Endodermal cell (in vitro differentiated cells): ENCODE data around the gene DCAF11. TPM values are rescaled to one million over a fixed set of nuclear protein-coding genes. Genes with fewer than 3 reads are reported as not detected.
"Not testable (repeated sequence)": the region's sequence is repeated elsewhere in the genome, so short reads cannot be mapped to it uniquely, and the experiment has no call there.

Experiments
- DNase-seq: peaks from one replicate; pipeline ENCODE4 v3.0.0-alpha.2; 2017
- H3K27ac ChIP-seq: 2 replicates; pipeline ENCODE4 v1.5.1; 2013; ENCODE audit warnings: mild to moderate bottlenecking, low read depth, low read length, moderate library complexity
- H3K27me3 ChIP-seq: 2 replicates; pipeline ENCODE4 v1.6.1; 2013; ENCODE audit warnings: mild to moderate bottlenecking, low read length, moderate library complexity; ENCODE audit not compliant: insufficient read depth, control insufficient read depth, poor library complexity, severe bottlenecking
- H3K36me3 ChIP-seq: 2 replicates; pipeline ENCODE4 v1.7.0; 2013; ENCODE audit warnings: mild to moderate bottlenecking, low read length, moderate library complexity; ENCODE audit not compliant: control insufficient read depth, insufficient read depth
- H3K4me1 ChIP-seq: one replicate; pipeline ENCODE4 v1.7.0; 2013; ENCODE audit warnings: low read length; ENCODE audit not compliant: control insufficient read depth, insufficient read depth
- H3K4me3 ChIP-seq: 2 replicates; pipeline ENCODE4 v1.5.1; 2013; ENCODE audit warnings: mild to moderate bottlenecking, low read length, moderate library complexity
- H3K9ac ChIP-seq: 2 replicates; pipeline ENCODE4 v1.6.1; 2013; ENCODE audit warnings: mild to moderate bottlenecking, low read length, moderate library complexity; ENCODE audit not compliant: poor library complexity, severe bottlenecking; ENCODE audit errors: extremely low read depth
- H3K9me3 ChIP-seq: 2 replicates; pipeline ENCODE4 v1.6.1; 2013; ENCODE audit warnings: mild to moderate bottlenecking, low read length, moderate library complexity; ENCODE audit not compliant: control insufficient read depth
- H3K27ac Mint-ChIP-seq: 2 replicates; pipeline ENCODE4 v1.8.0; 2020; ENCODE audit warnings: mixed read lengths
- H3K27me3 Mint-ChIP-seq: 2 replicates; pipeline ENCODE4 v1.8.0; 2021; ENCODE audit warnings: mild to moderate bottlenecking, mixed read lengths; ENCODE audit not compliant: insufficient read depth
- H3K36me3 Mint-ChIP-seq: 2 replicates; pipeline ENCODE4 v1.8.0; 2020; ENCODE audit warnings: low read depth, mixed read lengths
- H3K4me1 Mint-ChIP-seq: 2 replicates; pipeline ENCODE4 v1.8.0; 2020; ENCODE audit warnings: mixed read lengths
- H3K4me3 Mint-ChIP-seq: 2 replicates; pipeline ENCODE4 v1.8.0; 2020; ENCODE audit warnings: mild to moderate bottlenecking, moderate library complexity, mixed read lengths
- H3K9me3 Mint-ChIP-seq: 2 replicates; pipeline ENCODE4 v1.8.0; 2020; ENCODE audit warnings: mild to moderate bottlenecking, mixed read lengths
- WGBS, 2 experiments: methylation state at CpG; one replicate each; pipeline versions ENCODE4 v1.1.5 to v1.1.7; 2013; ENCODE audit warnings: missing lambda C conversion rate in 2 of 2, mixed read lengths in 1 of 2; ENCODE audit not compliant: insufficient coverage in 1 of 2, insufficient read length in 1 of 2; 5-methylcytosine and 5-hydroxymethylcytosine counted together
- total RNA-seq, 2 donors: library from RNA; stranded (reverse); fragmentation: NEBNext Ultra II Directional in 1 of 2; extraction: Animal tissue kit (Norgen Biotek cat#: 25700) in 1 of 2; gene quantifications; 2 replicates in 1 of 2; 3 replicates in 1 of 2; pipeline ENCODE4 v1.2.1, GENCODE V29; 2021
- TF ChIP-seq, protein P1 (sequence below): fragments of 200-600 bp; sonication (generic); conservative IDR thresholded peaks from 2 replicates; pipeline ENCODE4 v1.5.0; 2021; ENCODE audit warnings: antibody characterized with exemption, mild to moderate bottlenecking

Gene DCAF11
- total RNA-seq, 2 donors from 2014 or later, result 71.1 to 72.2 TPM

DNA sequence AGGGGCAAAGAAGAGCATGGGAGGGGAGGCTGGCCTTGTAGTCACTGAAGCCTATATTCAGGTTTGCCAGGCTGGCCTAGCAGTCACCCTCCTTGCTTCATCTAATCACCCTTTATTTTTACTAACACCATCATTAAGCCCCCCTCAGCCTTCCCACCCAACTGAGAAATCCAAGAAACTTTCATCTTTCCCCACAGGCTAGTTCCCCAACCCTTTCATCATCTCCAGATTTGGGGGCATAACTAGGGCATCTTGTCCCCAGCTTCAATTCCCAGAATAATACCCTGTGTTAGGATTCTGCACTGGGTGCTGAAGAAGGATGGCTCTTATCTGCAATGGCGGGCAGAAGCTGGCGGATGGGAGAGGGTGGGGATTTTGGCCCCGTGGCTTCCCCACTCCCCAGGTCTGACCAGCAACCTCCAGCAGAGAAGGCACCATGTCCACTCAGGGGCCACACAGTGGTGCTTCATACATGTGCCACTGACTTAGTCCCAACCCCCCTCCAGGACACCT is 13.5 kb upstream of the DCAF11 start:
- H3K4me3 Mint-ChIP-seq, result no peak overlapping the region
- WGBS, 2 experiments, result 98% methylated on average over 3 of the region's 3 CpGs; no CpG with 5 or more reads in 1 of the 2 experiments
- peaks cover 29% of the 10 kb centered on the region for H3K9me3 Mint-ChIP-seq
- Histone ChIP-seq H3K9ac (no peak overlapping the region), H3K27me3 (no peaks in the 10 kb centered on the region), H3K36me3 (peaks cover 8% of the 10 kb centered on the region), H3K4me1 (no peaks in the 10 kb centered on the region), H3K27ac (no peak overlapping the region), H3K9me3 (peaks cover 24% of the 10 kb centered on the region), H3K4me3 (no peak overlapping the region)
- no peaks in the 10 kb centered on the region for H3K27me3 Mint-ChIP-seq
- TF ChIP-seq, protein P1, sequence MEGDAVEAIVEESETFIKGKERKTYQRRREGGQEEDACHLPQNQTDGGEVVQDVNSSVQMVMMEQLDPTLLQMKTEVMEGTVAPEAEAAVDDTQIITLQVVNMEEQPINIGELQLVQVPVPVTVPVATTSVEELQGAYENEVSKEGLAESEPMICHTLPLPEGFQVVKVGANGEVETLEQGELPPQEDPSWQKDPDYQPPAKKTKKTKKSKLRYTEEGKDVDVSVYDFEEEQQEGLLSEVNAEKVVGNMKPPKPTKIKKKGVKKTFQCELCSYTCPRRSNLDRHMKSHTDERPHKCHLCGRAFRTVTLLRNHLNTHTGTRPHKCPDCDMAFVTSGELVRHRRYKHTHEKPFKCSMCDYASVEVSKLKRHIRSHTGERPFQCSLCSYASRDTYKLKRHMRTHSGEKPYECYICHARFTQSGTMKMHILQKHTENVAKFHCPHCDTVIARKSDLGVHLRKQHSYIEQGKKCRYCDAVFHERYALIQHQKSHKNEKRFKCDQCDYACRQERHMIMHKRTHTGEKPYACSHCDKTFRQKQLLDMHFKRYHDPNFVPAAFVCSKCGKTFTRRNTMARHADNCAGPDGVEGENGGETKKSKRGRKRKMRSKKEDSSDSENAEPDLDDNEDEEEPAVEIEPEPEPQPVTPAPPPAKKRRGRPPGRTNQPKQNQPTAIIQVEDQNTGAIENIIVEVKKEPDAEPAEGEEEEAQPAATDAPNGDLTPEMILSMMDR, result no peak
- H3K4me1 Mint-ChIP-seq, result no peaks in the 10 kb centered on the region
- H3K36me3 Mint-ChIP-seq, result peaks cover 54% of the 10 kb centered on the region
- H3K27ac Mint-ChIP-seq, result no peak overlapping the region
- no peak for DNase-seq

DNA sequence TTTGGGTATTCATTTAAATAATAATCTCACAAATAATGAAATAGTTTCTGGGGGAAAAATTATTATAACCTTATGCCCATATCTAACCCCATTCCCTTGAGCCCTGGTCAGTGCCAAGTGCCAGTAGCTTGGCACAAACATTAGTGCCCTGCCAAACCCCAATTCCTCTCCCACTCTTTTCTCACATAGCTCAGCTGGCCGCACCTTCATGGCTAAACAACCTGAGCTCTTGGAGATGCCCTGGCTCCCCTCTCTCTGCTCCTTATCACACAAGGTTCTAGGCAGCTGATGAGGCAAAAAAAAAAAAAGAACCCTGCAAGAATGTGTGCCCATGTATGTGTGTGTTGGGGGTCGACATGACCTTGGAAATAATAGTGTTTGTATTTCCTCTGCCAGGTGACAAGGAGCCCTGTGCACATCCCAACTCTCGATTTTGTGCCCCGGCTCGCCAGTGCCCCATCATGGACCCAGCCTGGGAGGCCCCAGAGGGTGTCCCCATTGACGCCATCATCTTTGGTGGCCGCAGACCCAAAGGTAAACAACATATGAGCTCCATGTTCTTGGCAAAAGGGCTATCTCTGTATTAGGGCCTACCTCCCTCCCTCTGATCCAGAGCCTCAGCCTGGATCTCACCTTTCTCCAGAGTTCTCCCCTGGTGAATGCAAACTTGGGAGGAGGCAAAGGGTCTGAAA is 12.1 kb upstream of the DCAF11 start:
- H3K27ac ChIP-seq, result no peak overlapping the region
- peaks cover 8% of the 10 kb centered on the region for H3K36me3 ChIP-seq
- Mint-ChIP-seq H3K4me3 (no peak overlapping the region), H3K9me3 (peaks cover 30% of the 10 kb centered on the region), H3K27ac (no peak overlapping the region), H3K36me3 (peaks cover 48% of the 10 kb centered on the region), H3K4me1 (no peaks in the 10 kb centered on the region), H3K27me3 (no peaks in the 10 kb centered on the region)
- WGBS, 2 experiments, result 95 to 100% methylated on average over 1 to 7 of the region's 7 CpGs
- H3K9ac ChIP-seq, result no peak overlapping the region
- no peaks in the 10 kb centered on the region for H3K27me3 ChIP-seq
- peaks cover 24% of the 10 kb centered on the region for H3K9me3 ChIP-seq
- H3K4me1 ChIP-seq, result no peaks in the 10 kb centered on the region
- no peak overlapping the region for H3K4me3 ChIP-seq
- no peak for DNase-seq
- TF ChIP-seq, protein P1, result no peak

DNA sequence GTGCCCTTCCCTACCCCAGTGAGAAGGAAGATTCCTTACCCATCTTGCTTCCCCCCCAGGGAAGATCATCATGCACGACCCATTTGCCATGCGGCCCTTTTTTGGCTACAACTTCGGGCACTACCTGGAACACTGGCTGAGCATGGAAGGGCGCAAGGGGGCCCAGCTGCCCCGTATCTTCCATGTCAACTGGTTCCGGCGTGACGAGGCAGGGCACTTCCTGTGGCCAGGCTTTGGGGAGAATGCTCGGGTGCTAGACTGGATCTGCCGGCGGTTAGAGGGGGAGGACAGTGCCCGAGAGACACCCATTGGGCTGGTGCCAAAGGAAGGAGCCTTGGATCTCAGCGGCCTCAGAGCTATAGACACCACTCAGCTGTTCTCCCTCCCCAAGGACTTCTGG is 11.1 kb upstream of the DCAF11 start:
- Mint-ChIP-seq H3K4me1 (no peaks in the 10 kb centered on the region), H3K9me3 (peaks cover 30% of the 10 kb centered on the region), H3K36me3 (peaks cover 48% of the 10 kb centered on the region), H3K27me3 (no peaks in the 10 kb centered on the region), H3K4me3 (no peak overlapping the region), H3K27ac (no peak overlapping the region)
- Histone ChIP-seq H3K27me3 (no peaks in the 10 kb centered on the region), H3K9ac (no peak overlapping the region), H3K4me1 (no peaks in the 10 kb centered on the region), H3K36me3 (peaks cover 8% of the 10 kb centered on the region), H3K9me3 (peaks cover 24% of the 10 kb centered on the region), H3K4me3 (no peak overlapping the region), H3K27ac (no peak overlapping the region)
- TF ChIP-seq, protein P1, result no peak
- no peak for DNase-seq
- WGBS, 2 experiments, result 93 to 97% methylated on average over 11 to 13 of the region's 13 CpGs

DNA sequence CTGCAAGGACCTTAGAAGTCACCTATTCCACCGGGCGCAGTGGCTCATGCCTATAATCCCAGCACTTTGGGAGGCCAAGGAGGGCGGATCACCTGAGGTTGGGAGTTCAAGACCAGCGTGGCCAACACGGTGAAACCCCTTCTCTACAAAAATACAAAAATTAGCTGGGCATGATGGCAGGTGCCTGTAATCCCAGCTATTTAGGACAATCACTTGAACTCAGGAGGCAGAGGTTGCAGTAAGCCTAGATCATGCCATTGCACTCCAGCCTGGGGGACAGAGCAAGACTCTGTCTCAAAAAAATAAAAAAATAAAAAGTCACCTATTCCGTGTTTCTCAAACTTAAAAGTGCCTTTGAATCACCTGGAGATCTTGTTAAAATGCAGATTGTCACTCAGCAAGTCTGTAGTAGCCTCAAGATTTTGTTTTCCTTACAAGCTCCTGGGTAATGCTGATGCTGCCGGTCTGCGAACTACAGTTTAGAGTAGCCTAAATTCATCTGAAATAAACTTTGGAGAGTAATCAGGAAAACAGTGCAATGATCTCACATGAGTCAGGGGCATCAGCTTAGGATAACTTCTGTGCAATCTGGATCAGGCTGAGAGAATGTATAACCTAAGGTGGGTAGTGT is 8.9 kb upstream of the DCAF11 start:
- not testable (repeated sequence) for H3K27me3 Mint-ChIP-seq
- WGBS, 2 experiments, result 83 to 90% methylated on average over 8 of the region's 8 CpGs

More for the DNA sequence above, 8.9 kb upstream of the DCAF11 start:
- not testable (repeated sequence) for H3K27me3 ChIP-seq, H3K9ac ChIP-seq, H3K4me1 ChIP-seq, H3K27ac Mint-ChIP-seq, H3K4me3 Mint-ChIP-seq, DNase-seq, H3K4me1 Mint-ChIP-seq, H3K4me3 ChIP-seq, H3K27ac ChIP-seq, H3K36me3 ChIP-seq
- peaks cover 24% of the 10 kb centered on the region for H3K9me3 ChIP-seq
- peaks cover 37% of the 10 kb centered on the region for H3K36me3 Mint-ChIP-seq
- H3K9me3 Mint-ChIP-seq, result peaks cover 30% of the 10 kb centered on the region
